ENCODE measurements around the gene KCNK3.
"Not testable (repeated sequence)": the region's sequence is repeated elsewhere in the genome, so short reads cannot be mapped to it uniquely, and the experiment has no call there.

KCNK3 gene

GRCh38 chr2:26733413-26733812 lies 40.9 kb downstream of the KCNK3 start:
- DNase-seq: no peak

GRCh38 chr2:26735097-26735496 lies 42.6 kb downstream of the KCNK3 start:
- no peak for DNase-seq

- DNase-seq: peak; percentile 10
These were observed 43.5 kb downstream of the KCNK3 start for GRCh38 chr2:26735883-26736588.

GRCh38 chr2:26737221-26737620 lies 44.7 kb downstream of the KCNK3 start:
- DNase-seq: no peak

- no peak for DNase-seq
These were observed 46.0 kb downstream of the KCNK3 start for GRCh38 chr2:26738481-26738880.

GRCh38 chr2:26739514-26739913 lies 47.0 kb downstream of the KCNK3 start:
- no peak for DNase-seq

- no peak for DNase-seq
These were observed 47.8 kb downstream of the KCNK3 start for GRCh38 chr2:26740346-26740745.

GRCh38 chr2:26740890-26741302 lies 48.4 kb downstream of the KCNK3 start:
- peak; percentile 27 for DNase-seq

- no peak for DNase-seq
These were observed 49.7 kb downstream of the KCNK3 start for GRCh38 chr2:26742048-26742770.

- no peak for DNase-seq
These were observed 51.3 kb downstream of the KCNK3 start for GRCh38 chr2:26743852-26744251.

GRCh38 chr2:26744953-26745352 lies 52.4 kb downstream of the KCNK3 start:
- no peak for DNase-seq

- DNase-seq: peak; percentile 64
These were observed 53.2 kb downstream of the KCNK3 start for GRCh38 chr2:26745609-26746327.

- DNase-seq: no peak
These were observed 54.4 kb downstream of the KCNK3 start for GRCh38 chr2:26746934-26747333.

- DNase-seq: not testable (repeated sequence)
These were observed 57.4 kb downstream of the KCNK3 start for GRCh38 chr2:26749787-26750420.

- not testable (repeated sequence) for DNase-seq
These were observed 57.9 kb downstream of the KCNK3 start for GRCh38 chr2:26750467-26750866.

GRCh38 chr2:26752656-26753055 lies 60.1 kb downstream of the KCNK3 start:
- DNase-seq: no peak

- DNase-seq: no peak
These were observed 62.0 kb downstream of the KCNK3 start for GRCh38 chr2:26754539-26754938.

GRCh38 chr2:26754972-26755670 lies 62.6 kb downstream of the KCNK3 start:
- no peak for DNase-seq

GRCh38 chr2:26756337-26756736 lies 63.8 kb downstream of the KCNK3 start:
- DNase-seq: no peak

- DNase-seq: peak; percentile 39
These were observed 65.6 kb downstream of the KCNK3 start for GRCh38 chr2:26757873-26758789.

- no peak for DNase-seq
These were observed 66.3 kb downstream of the KCNK3 start for GRCh38 chr2:26758790-26759321.

All from NK-92 treated with Interleukin-12 subunit alpha and Interleukin-12 subunit beta, amount 100 ng/mL, for 24 hours (cell line).